ENCODE data around the gene LDLRAD2. TPM values are rescaled to one million over a fixed set of nuclear protein-coding genes. Genes with fewer than 3 reads are reported as not detected.

The LDLRAD2 gene
- total RNA-seq, 1 experiment from 2014 or later, result not detected

- Histone ChIP-seq H3K9ac (ENCODE audit: low read length) (no peak overlapping the region), H3K4me2 (ENCODE audit: low read length) (no peak overlapping the region), H3K9me3 (ENCODE audit: low read length) (no peaks in the 10 kb centered on the region), H3K27me3 (ENCODE audit: low read length) (no peaks in the 10 kb centered on the region), H2AFZ (ENCODE audit: low read length) (no peak overlapping the region), H3K4me1 (ENCODE audit: insufficient read depth, low read length) (no peaks in the 10 kb centered on the region), H4K20me1 (ENCODE audit: low read length) (no peaks in the 10 kb centered on the region), H3K36me3 (ENCODE audit: low read depth, low read length) (peaks cover 24% of the 10 kb centered on the region), H3K9me2 (replicated peaks; ENCODE audit: low read length) (no peaks in the 10 kb centered on the region), H3K4me3 (ENCODE audit: low read length) (no peak overlapping the region), H3F3A (ENCODE audit: low read length, unreplicated experiment) (no peaks in the 10 kb centered on the region), H3K27ac (ENCODE audit: low read length) (no peak overlapping the region), H3K79me2 (ENCODE audit: low read length) (no peaks in the 10 kb centered on the region)
- ATAC-seq (no peak), DNase-seq (no peak)
- CTCF ChIA-PET, result no interaction called here
- TF ChIP-seq EZH2phosphoT487 (IDR thresholded peaks at IDR 0.05; ENCODE audit: borderline replicate concordance, low read length) (no peak), CTCF (conservative IDR thresholded peaks at IDR 0.05; ENCODE audit: low read depth, low read length) (no peak), EZH2 (IDR thresholded peaks at IDR 0.05; ENCODE audit: low read length, unreplicated experiment) (no peak)
- POLR2A ChIA-PET (ENCODE audit: unreplicated experiment), result no interaction called here
- no TSS peak for BruUV-seq (replicated peaks)
- intact Hi-C loops (cut with micrococcal nuclease), result no loop called here
Observed at GRCh38 chr1:21838359-21839157, 26.5 kb downstream of the LDLRAD2 start.

GRCh38 chr1:21839337-21840037, 27.4 kb downstream of the LDLRAD2 start:
- Histone ChIP-seq H3F3A (ENCODE audit: low read length, unreplicated experiment) (no peaks in the 10 kb centered on the region), H3K9me2 (replicated peaks; ENCODE audit: low read length) (no peaks in the 10 kb centered on the region), H3K9ac (ENCODE audit: low read length) (no peak overlapping the region), H3K4me1 (ENCODE audit: insufficient read depth, low read length) (no peaks in the 10 kb centered on the region), H3K27me3 (ENCODE audit: low read length) (no peaks in the 10 kb centered on the region), H3K9me3 (ENCODE audit: low read length) (no peaks in the 10 kb centered on the region), H3K4me2 (ENCODE audit: low read length) (no peak overlapping the region), H4K20me1 (ENCODE audit: low read length) (no peaks in the 10 kb centered on the region), H3K36me3 (ENCODE audit: low read depth, low read length) (peaks cover 15% of the 10 kb centered on the region), H2AFZ (ENCODE audit: low read length) (no peak overlapping the region), H3K4me3 (ENCODE audit: low read length) (no peak overlapping the region), H3K79me2 (ENCODE audit: low read length) (no peaks in the 10 kb centered on the region), H3K27ac (ENCODE audit: low read length) (no peak overlapping the region)
- CTCF ChIA-PET, result no interaction called here
- ATAC-seq (no peak), DNase-seq (no peak)
- POLR2A ChIA-PET (ENCODE audit: unreplicated experiment), result no interaction called here
- no peak for TF ChIP-seq EZH2phosphoT487 (IDR thresholded peaks at IDR 0.05; ENCODE audit: borderline replicate concordance, low read length)
- no peak for TF ChIP-seq CTCF (conservative IDR thresholded peaks at IDR 0.05; ENCODE audit: low read depth, low read length)
- BruUV-seq (replicated peaks), result no TSS peak
- intact Hi-C loops (cut with micrococcal nuclease), result no loop called here

DNA sequence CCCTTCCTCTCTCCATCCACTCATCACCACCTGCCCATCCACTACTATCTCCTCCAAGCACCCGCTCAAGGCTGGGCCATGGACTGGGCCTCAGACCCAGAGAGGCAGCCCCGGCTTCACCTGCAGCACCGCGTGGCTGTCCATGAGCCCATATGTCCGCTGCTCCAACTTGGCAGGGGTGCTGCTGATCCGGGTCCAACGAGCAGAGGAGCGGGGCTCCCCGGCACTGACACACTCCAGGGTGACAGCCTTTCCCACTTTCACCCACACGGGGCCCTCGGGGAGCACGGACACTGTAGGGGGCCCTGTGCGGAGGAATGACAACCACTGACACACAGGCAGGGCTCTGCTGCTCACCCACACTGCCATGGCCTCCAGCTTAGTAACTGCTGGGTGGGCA, 28.9 kb downstream of the LDLRAD2 start:
- intact Hi-C loops (cut with micrococcal nuclease), result no loop called here
- H3K9me3 ChIP-seq (ENCODE audit: low read length), result no peaks in the 10 kb centered on the region
- ATAC-seq, result no peak
- ChIA-PET CTCF (no interaction called here), POLR2A (ENCODE audit: unreplicated experiment) (no interaction called here)
- no TSS peak for BruUV-seq (replicated peaks)
- H3K4me1 ChIP-seq (ENCODE audit: insufficient read depth, low read length), result no peaks in the 10 kb centered on the region
- no peaks in the 10 kb centered on the region for H3K79me2 ChIP-seq (ENCODE audit: low read length)
- DNase-seq, result no peak
- no peak for TF ChIP-seq EZH2 (IDR thresholded peaks at IDR 0.05; ENCODE audit: low read length, unreplicated experiment)
- no peak for TF ChIP-seq CTCF (conservative IDR thresholded peaks at IDR 0.05; ENCODE audit: low read depth, low read length)
- TF ChIP-seq EZH2phosphoT487 (IDR thresholded peaks at IDR 0.05; ENCODE audit: borderline replicate concordance, low read length), result no peak
- H3K9ac ChIP-seq (ENCODE audit: low read length), result no peak overlapping the region
- H2AFZ ChIP-seq (ENCODE audit: low read length), result no peak overlapping the region
- no peaks in the 10 kb centered on the region for H3K9me2 ChIP-seq (replicated peaks; ENCODE audit: low read length)
- H3K4me2 ChIP-seq (ENCODE audit: low read length), result no peak overlapping the region
- 0 out of 2 replicates have a peak, but pooled peaks cover 4% of the 10 kb centered on the region for H3K36me3 ChIP-seq (ENCODE audit: low read depth, low read length)
- no peaks in the 10 kb centered on the region for H3K27me3 ChIP-seq (ENCODE audit: low read length)
- H3F3A ChIP-seq (ENCODE audit: low read length, unreplicated experiment), result no peaks in the 10 kb centered on the region
- no peaks in the 10 kb centered on the region for H4K20me1 ChIP-seq (ENCODE audit: low read length)
- H3K27ac ChIP-seq (ENCODE audit: low read length), result no peak overlapping the region
- no peak overlapping the region for H3K4me3 ChIP-seq (ENCODE audit: low read length)

All from PC-3 (cell line).